HEK293 (cell line): ENCODE results near the gene CCM2L.
A peak's percentile ranks its signal among the peaks of the same experiment; 100 is the strongest.

Source experiments
- CTCF ChIA-PET: fragments of 350-600 bp; formaldehyde crosslinking; extraction: SDS; loops from one replicate; lab custom pipeline; 2021; ENCODE audit warnings: antibody characterized with exemption; lab: Yijun Ruan, JAX
- POLR2A ChIA-PET: fragments of 300-600 bp; formaldehyde crosslinking; extraction: SDS; loops from one replicate; lab custom pipeline; 2020; ENCODE audit warnings: antibody characterized with exemption, inconsistent platforms; lab: Yijun Ruan, JAX
- H3K27ac ChIP-seq: fragments of 200-500 bp; sonication (Bioruptor generic); 2 replicates; pipeline ENCODE4 v1.5.1; 2014; ENCODE audit warnings: low read depth, low read length, control low read depth, inconsistent platforms; ENCODE audit errors: extremely low read depth
- H3K36me3 ChIP-seq, 2 experiments: fragments of 200-500 bp in 1 of 2; sonication (Bioruptor generic) in 1 of 2; 1 replicate in 1 of 2; 2 replicates in 1 of 2; pipeline ENCODE4 v1.5.1; 2014 to 2017; ENCODE audit warnings: inconsistent platforms in 2 of 2, low read length in 2 of 2; ENCODE audit not compliant: control insufficient read depth in 2 of 2, insufficient read depth in 1 of 2
- H3K4me1 ChIP-seq: fragments of 200-500 bp; sonication (Bioruptor generic); 2 replicates; pipeline ENCODE4 v1.5.1; 2014; ENCODE audit warnings: mild to moderate bottlenecking, low read length, inconsistent platforms; ENCODE audit not compliant: control insufficient read depth, insufficient read depth
- H3K4me3 ChIP-seq: 2 replicates; pipeline ENCODE4 v1.5.1; 2011; ENCODE audit warnings: low read depth, mild to moderate bottlenecking, control low read depth, low read length, moderate library complexity
- H3K9me3 ChIP-seq: fragments of 200-500 bp; sonication (Bioruptor generic); 2 replicates; pipeline ENCODE4 v1.5.1; 2014; ENCODE audit warnings: low read depth, low read length, inconsistent platforms; ENCODE audit not compliant: control insufficient read depth, insufficient read depth
- GLIS1 ChIP-seq: fragments of 450-650 bp; formaldehyde crosslinking; IDR thresholded peaks from 2 replicates; pipeline ENCODE4 v1.5.1; 2016; ENCODE audit warnings: missing biosample characterization, missing genetic modification characterization
- HOXD13 ChIP-seq: sonication (generic); formaldehyde crosslinking; IDR thresholded peaks from 2 replicates; pipeline ENCODE4 v1.8.0; 2022; ENCODE audit warnings: missing genetic modification reagents, borderline replicate concordance
- KLF1 ChIP-seq: fragments of 450-650 bp; formaldehyde crosslinking; IDR thresholded peaks from 2 replicates; pipeline ENCODE4 v1.5.1; 2016; ENCODE audit warnings: missing biosample characterization, missing genetic modification characterization
- PRDM1 ChIP-seq: fragments of 450-650 bp; formaldehyde crosslinking; IDR thresholded peaks from 2 replicates; pipeline ENCODE4; 2016; ENCODE audit warnings: missing biosample characterization, missing genetic modification characterization
- PRDM2 ChIP-seq: fragments of 450-650 bp; formaldehyde crosslinking; IDR thresholded peaks from 2 replicates; pipeline ENCODE4 v1.5.1; 2016; ENCODE audit warnings: missing biosample characterization, missing genetic modification characterization, borderline replicate concordance
- WT1 ChIP-seq: fragments of 450-650 bp; formaldehyde crosslinking; IDR thresholded peaks from 2 replicates; pipeline ENCODE4 v1.5.1; 2016; ENCODE audit warnings: missing biosample characterization, missing genetic modification characterization
- YY1 ChIP-seq: fragments of 450-650 bp; formaldehyde crosslinking; IDR thresholded peaks from 2 replicates; pipeline ENCODE4 v1.5.1; 2018; ENCODE audit warnings: missing biosample characterization, missing genetic modification characterization
- ZFP3 ChIP-seq: fragments of 450-650 bp; formaldehyde crosslinking; IDR thresholded peaks from 2 replicates; pipeline ENCODE4 v1.5.1; 2016; ENCODE audit warnings: low read depth, missing biosample characterization, missing genetic modification characterization
- ZNF184 ChIP-seq: fragments of 450-650 bp; IDR thresholded peaks from 2 replicates; pipeline ENCODE4 v1.5.1; 2018; ENCODE audit warnings: missing biosample characterization, mild to moderate bottlenecking, missing genetic modification characterization
- ZNF214 ChIP-seq: fragments of 450-650 bp; formaldehyde crosslinking; IDR thresholded peaks from 2 replicates; pipeline ENCODE4 v1.5.1; 2017; ENCODE audit warnings: missing biosample characterization, mild to moderate bottlenecking, missing genetic modification characterization, borderline replicate concordance
- ZNF248 ChIP-seq: fragments of 450-650 bp; formaldehyde crosslinking; IDR thresholded peaks from 2 replicates; pipeline ENCODE4 v1.5.1; 2017; ENCODE audit warnings: missing biosample characterization, missing genetic modification characterization
- ZNF335 ChIP-seq: fragments of 450-650 bp; formaldehyde crosslinking; conservative IDR thresholded peaks from 2 replicates; pipeline ENCODE4 v1.5.1; 2016; ENCODE audit warnings: missing biosample characterization, missing genetic modification characterization
- ZNF391 ChIP-seq: fragments of 450-650 bp; formaldehyde crosslinking; IDR thresholded peaks from 2 replicates; pipeline ENCODE4 v1.5.1; 2016; ENCODE audit warnings: low read depth, missing biosample characterization, missing genetic modification characterization, borderline replicate concordance
- ZNF416 ChIP-seq: fragments of 450-650 bp; formaldehyde crosslinking; IDR thresholded peaks from 2 replicates; pipeline ENCODE4 v1.5.1; 2016; ENCODE audit warnings: missing biosample characterization, missing genetic modification characterization
- ZNF423 ChIP-seq: fragments of 450-650 bp; formaldehyde crosslinking; IDR thresholded peaks from 2 replicates; pipeline ENCODE4 v1.5.1; 2016; ENCODE audit warnings: missing biosample characterization, missing genetic modification characterization
- ZNF626 ChIP-seq: fragments of 450-650 bp; sonication (Bioruptor Pico); formaldehyde crosslinking; IDR thresholded peaks from 2 replicates; pipeline ENCODE4 v1.5.1; 2018; ENCODE audit warnings: missing biosample characterization, missing genetic modification characterization, inconsistent platforms
- ZNF677 ChIP-seq: fragments of 450-650 bp; IDR thresholded peaks from 2 replicates; pipeline ENCODE4 v1.5.0; 2018; ENCODE audit warnings: missing biosample characterization, mild to moderate bottlenecking, missing genetic modification characterization, moderate library complexity
- ZNF76 ChIP-seq: fragments of 450-650 bp; formaldehyde crosslinking; IDR thresholded peaks from 2 replicates; pipeline ENCODE4; 2016; ENCODE audit warnings: low read depth, missing biosample characterization, missing genetic modification characterization, borderline replicate concordance
- ZNF777 ChIP-seq: fragments of 450-650 bp; formaldehyde crosslinking; IDR thresholded peaks from 2 replicates; pipeline ENCODE4 v1.5.1; 2017; ENCODE audit warnings: missing biosample characterization, missing genetic modification characterization, borderline replicate concordance
- TF ChIP-seq, protein P1 (sequence below): fragments of 450-650 bp; formaldehyde crosslinking; IDR thresholded peaks from 2 replicates; pipeline ENCODE4 v1.5.1; 2016; ENCODE audit warnings: missing biosample characterization, missing genetic modification characterization
- TF ChIP-seq, protein P2 (sequence below): fragments of 450-650 bp; formaldehyde crosslinking; IDR thresholded peaks from 2 replicates; pipeline ENCODE4 v1.5.0; 2017; ENCODE audit warnings: missing biosample characterization, missing genetic modification characterization, borderline replicate concordance
- TF ChIP-seq, protein P3 (sequence below): fragments of 450-650 bp; formaldehyde crosslinking; IDR thresholded peaks from 2 replicates; pipeline ENCODE4 v1.5.1; 2017; ENCODE audit warnings: missing biosample characterization, missing genetic modification characterization

CCM2L gene

GRCh38 chr20:32056708-32057483, 46.7 kb downstream of the CCM2L start:
- H3K9me3 ChIP-seq, result no peaks in the 10 kb centered on the region
- CTCF ChIA-PET, result interaction anchor here (1.5 kb wide), 1 partner anchor 25 kb away, joined by 5 read pairs; no protein-coding TSS in a partner anchor
- POLR2A ChIA-PET, result interaction anchor here (0.6 kb wide), 2 partner anchors 12 to 558 kb away, joined by 3 to 9 read pairs; no protein-coding TSS in a partner anchor
- no peaks in the 10 kb centered on the region for H3K4me1 ChIP-seq
- H3K36me3 ChIP-seq, result no peaks in the 10 kb centered on the region
- TF ChIP-seq ZNF626 (no peak), ZNF416 (tag by site-specific recombination) (no peak), KLF1 (tag by site-specific recombination) (0 out of 2 replicates have a peak, but pooled peaks have one; percentile 8), GLIS1 (no peak)
- H3K4me3 ChIP-seq, result no peak overlapping the region
- no peak overlapping the region for H3K27ac ChIP-seq

GRCh38 chr20:32057656-32058184, 47.5 kb downstream of the CCM2L start:
- no peaks in the 10 kb centered on the region for H3K9me3 ChIP-seq
- no peaks in the 10 kb centered on the region for H3K36me3 ChIP-seq
- no peak overlapping the region for H3K4me3 ChIP-seq
- POLR2A ChIA-PET, result no interaction called here
- no peaks in the 10 kb centered on the region for H3K4me1 ChIP-seq
- no peak overlapping the region for H3K27ac ChIP-seq
- CTCF ChIA-PET, result interaction anchor here (1.5 kb wide), 1 partner anchor 26 kb away, joined by 5 read pairs; no protein-coding TSS in a partner anchor
- TF ChIP-seq ZNF423 (tag by site-specific recombination) (no peak), ZNF677 (tag by site-specific recombination) (no peak), YY1 (no peak), ZNF391 (tag by site-specific recombination) (no peak), ZNF777 (tag by site-specific recombination) (no peak), ZNF335 (tag by site-specific recombination) (no peak), PRDM1 (tag by site-specific recombination) (no peak), ZFP3 (no peak), HOXD13 (CRISPR knock-in tag) (no peak), ZNF76 (no peak), PRDM2 (tag by site-specific recombination) (no peak), ZNF248 (tag by site-specific recombination) (no peak), WT1 (tag by site-specific recombination) (no peak), ZNF214 (no peak), ZNF184 (tag by site-specific recombination) (no peak)
- TF ChIP-seq, protein P1, sequence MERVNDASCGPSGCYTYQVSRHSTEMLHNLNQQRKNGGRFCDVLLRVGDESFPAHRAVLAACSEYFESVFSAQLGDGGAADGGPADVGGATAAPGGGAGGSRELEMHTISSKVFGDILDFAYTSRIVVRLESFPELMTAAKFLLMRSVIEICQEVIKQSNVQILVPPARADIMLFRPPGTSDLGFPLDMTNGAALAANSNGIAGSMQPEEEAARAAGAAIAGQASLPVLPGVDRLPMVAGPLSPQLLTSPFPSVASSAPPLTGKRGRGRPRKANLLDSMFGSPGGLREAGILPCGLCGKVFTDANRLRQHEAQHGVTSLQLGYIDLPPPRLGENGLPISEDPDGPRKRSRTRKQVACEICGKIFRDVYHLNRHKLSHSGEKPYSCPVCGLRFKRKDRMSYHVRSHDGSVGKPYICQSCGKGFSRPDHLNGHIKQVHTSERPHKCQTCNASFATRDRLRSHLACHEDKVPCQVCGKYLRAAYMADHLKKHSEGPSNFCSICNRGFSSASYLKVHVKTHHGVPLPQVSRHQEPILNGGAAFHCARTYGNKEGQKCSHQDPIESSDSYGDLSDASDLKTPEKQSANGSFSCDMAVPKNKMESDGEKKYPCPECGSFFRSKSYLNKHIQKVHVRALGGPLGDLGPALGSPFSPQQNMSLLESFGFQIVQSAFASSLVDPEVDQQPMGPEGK (tag by site-specific recombination), result no peak
- TF ChIP-seq, protein P2, sequence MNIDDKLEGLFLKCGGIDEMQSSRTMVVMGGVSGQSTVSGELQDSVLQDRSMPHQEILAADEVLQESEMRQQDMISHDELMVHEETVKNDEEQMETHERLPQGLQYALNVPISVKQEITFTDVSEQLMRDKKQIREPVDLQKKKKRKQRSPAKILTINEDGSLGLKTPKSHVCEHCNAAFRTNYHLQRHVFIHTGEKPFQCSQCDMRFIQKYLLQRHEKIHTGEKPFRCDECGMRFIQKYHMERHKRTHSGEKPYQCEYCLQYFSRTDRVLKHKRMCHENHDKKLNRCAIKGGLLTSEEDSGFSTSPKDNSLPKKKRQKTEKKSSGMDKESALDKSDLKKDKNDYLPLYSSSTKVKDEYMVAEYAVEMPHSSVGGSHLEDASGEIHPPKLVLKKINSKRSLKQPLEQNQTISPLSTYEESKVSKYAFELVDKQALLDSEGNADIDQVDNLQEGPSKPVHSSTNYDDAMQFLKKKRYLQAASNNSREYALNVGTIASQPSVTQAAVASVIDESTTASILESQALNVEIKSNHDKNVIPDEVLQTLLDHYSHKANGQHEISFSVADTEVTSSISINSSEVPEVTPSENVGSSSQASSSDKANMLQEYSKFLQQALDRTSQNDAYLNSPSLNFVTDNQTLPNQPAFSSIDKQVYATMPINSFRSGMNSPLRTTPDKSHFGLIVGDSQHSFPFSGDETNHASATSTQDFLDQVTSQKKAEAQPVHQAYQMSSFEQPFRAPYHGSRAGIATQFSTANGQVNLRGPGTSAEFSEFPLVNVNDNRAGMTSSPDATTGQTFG, result no peak
- TF ChIP-seq, protein P3, sequence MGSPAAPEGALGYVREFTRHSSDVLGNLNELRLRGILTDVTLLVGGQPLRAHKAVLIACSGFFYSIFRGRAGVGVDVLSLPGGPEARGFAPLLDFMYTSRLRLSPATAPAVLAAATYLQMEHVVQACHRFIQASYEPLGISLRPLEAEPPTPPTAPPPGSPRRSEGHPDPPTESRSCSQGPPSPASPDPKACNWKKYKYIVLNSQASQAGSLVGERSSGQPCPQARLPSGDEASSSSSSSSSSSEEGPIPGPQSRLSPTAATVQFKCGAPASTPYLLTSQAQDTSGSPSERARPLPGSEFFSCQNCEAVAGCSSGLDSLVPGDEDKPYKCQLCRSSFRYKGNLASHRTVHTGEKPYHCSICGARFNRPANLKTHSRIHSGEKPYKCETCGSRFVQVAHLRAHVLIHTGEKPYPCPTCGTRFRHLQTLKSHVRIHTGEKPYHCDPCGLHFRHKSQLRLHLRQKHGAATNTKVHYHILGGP (tag by site-specific recombination), result no peak
